Measurements from ENCODE around the gene CCDC146. TPM values are rescaled to one million over a fixed set of nuclear protein-coding genes. Genes with fewer than 3 reads are reported as not detected.

The CCDC146 gene
- total RNA-seq, 1 experiment from 2014 or later = 0.42 TPM

- no peak for DNase-seq (ENCODE audit: low read depth)
These were observed 161.6 kb downstream of the CCDC146 start for GRCh38 chr7:77284005-77284404.

GRCh38 chr7:77284616-77285015, 162.2 kb downstream of the CCDC146 start:
- no peak for DNase-seq (ENCODE audit: low read depth)

- no peak for DNase-seq (ENCODE audit: low read depth)
These were observed 166.4 kb downstream of the CCDC146 start for GRCh38 chr7:77288676-77289320.

- no peak for DNase-seq (ENCODE audit: low read depth)
These were observed 167.0 kb downstream of the CCDC146 start for GRCh38 chr7:77289387-77289786.

GRCh38 chr7:77290425-77290824, 168.0 kb downstream of the CCDC146 start:
- DNase-seq (ENCODE audit: low read depth) = no peak

GRCh38 chr7:77293046-77293445, 170.6 kb downstream of the CCDC146 start:
- DNase-seq (ENCODE audit: low read depth) = no peak

GRCh38 chr7:77295549-77295948, 173.1 kb downstream of the CCDC146 start:
- no peak for DNase-seq (ENCODE audit: low read depth)

GRCh38 chr7:77306231-77307067, 184.0 kb downstream of the CCDC146 start:
- peak; percentile 34 for DNase-seq (ENCODE audit: low read depth)

- DNase-seq (ENCODE audit: low read depth) = no peak
These were observed 186.4 kb downstream of the CCDC146 start for GRCh38 chr7:77308792-77309191.

GRCh38 chr7:77309714-77310220, 187.4 kb downstream of the CCDC146 start:
- no peak for DNase-seq (ENCODE audit: low read depth)

GRCh38 chr7:77310982-77311381, 188.6 kb downstream of the CCDC146 start:
- no peak for DNase-seq (ENCODE audit: low read depth)

GRCh38 chr7:77313085-77313484, 190.7 kb downstream of the CCDC146 start:
- no peak for DNase-seq (ENCODE audit: low read depth)

- DNase-seq (ENCODE audit: low read depth) = no peak
These were observed 191.6 kb downstream of the CCDC146 start for GRCh38 chr7:77313876-77314480.

- no peak for DNase-seq (ENCODE audit: low read depth)
These were observed 192.8 kb downstream of the CCDC146 start for GRCh38 chr7:77315182-77315591.

GRCh38 chr7:77316219-77316978, 194.0 kb downstream of the CCDC146 start:
- DNase-seq (ENCODE audit: low read depth) = peak; percentile 15

- DNase-seq (ENCODE audit: low read depth) = no peak
These were observed 195.6 kb downstream of the CCDC146 start for GRCh38 chr7:77318019-77318418.

- DNase-seq (ENCODE audit: low read depth) = no peak
These were observed 197.7 kb downstream of the CCDC146 start for GRCh38 chr7:77320137-77320536.

- no peak for DNase-seq (ENCODE audit: low read depth)
These were observed 198.3 kb downstream of the CCDC146 start for GRCh38 chr7:77320714-77321113.

GRCh38 chr7:77321300-77321699, 198.9 kb downstream of the CCDC146 start:
- no peak for DNase-seq (ENCODE audit: low read depth)

GRCh38 chr7:77326131-77326530, 203.7 kb downstream of the CCDC146 start:
- DNase-seq (ENCODE audit: low read depth) = peak; percentile 81
